ENCODE results near the gene CDC42EP4. TPM values are rescaled to one million over a fixed set of nuclear protein-coding genes. Genes with fewer than 3 reads are reported as not detected.

CDC42EP4 gene
- total RNA-seq, 2 donors from 2014 or later = 1.1 to 1.8 TPM

DNA sequence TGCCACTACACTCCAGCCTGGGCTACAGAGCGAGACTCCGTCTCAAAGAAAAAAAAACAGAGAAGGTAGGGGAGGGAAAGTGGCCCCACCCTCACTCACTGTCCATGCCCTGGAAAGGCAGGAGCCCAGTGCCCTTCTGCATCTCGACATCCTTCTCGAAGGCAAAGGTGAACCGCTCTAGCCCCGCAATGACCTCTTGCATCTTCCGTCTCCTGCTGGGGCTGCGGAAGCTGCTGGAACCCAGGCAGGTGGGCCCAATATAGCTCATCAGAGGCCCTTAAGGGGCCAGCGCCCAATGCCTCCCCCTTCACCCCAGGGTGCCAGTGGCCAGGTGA is 50.2 kb downstream of the CDC42EP4 start, which contains the start of gene CPSF4L:
TSS of gene CPSF4L (minus strand) at position 264 of the 335 bp plus-strand sequence. CDS start at position 202, 62 bp downstream.
- H3K9me3 Mint-ChIP-seq = no peaks in the 10 kb centered on the region
- no peak for ATAC-seq
- no peak for DNase-seq (ENCODE audit: low spot score in 2 of 2)
- no peaks in the 10 kb centered on the region for H3K36me3 Mint-ChIP-seq
- no peak within 1 kb of the TSS for H3K27ac Mint-ChIP-seq

- no peaks in the 10 kb centered on the region for H3K36me3 Mint-ChIP-seq
- no peaks in the 10 kb centered on the region for H3K9me3 Mint-ChIP-seq
- H3K27ac Mint-ChIP-seq = no peak overlapping the region
- DNase-seq (ENCODE audit: low spot score in 2 of 2) (no peak), ATAC-seq (no peak)
These were observed 54.3 kb downstream of the CDC42EP4 start for GRCh38 chr17:73257516-73257915.

DNA sequence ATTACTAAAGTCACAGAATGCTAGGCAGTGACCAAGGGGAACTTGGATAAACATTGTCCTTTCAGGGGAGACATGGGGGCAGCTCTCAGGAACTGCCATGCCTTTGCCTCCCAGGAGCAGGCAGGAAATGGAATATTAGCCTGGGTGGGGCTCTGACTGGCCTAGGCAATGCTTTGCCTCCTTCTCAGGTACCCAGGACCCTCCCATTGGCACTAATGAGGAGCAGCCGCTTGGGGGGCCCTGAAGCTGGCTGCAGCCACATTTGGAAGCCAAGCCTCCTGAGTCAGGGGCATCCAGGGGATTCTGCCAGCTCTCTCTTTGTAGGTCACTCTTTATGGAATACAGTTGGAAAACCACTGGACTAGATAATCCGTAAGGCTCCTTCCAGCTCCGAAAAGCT is 55.6 kb downstream of the CDC42EP4 start:
- Mint-ChIP-seq H3K27ac (no peak overlapping the region), H3K9me3 (no peaks in the 10 kb centered on the region), H3K36me3 (no peaks in the 10 kb centered on the region)
- DNase-seq (ENCODE audit: low spot score in 2 of 2) (no peak), ATAC-seq (no peak)

- no peaks in the 10 kb centered on the region for H3K36me3 Mint-ChIP-seq
- no peak overlapping the region for H3K27ac Mint-ChIP-seq
- ATAC-seq = peak; percentile 87 to 92
- peak in 1 of 2 donors; percentile 70 for DNase-seq (ENCODE audit: low spot score in 2 of 2)
- no peaks in the 10 kb centered on the region for H3K9me3 Mint-ChIP-seq
These were observed 56.1 kb downstream of the CDC42EP4 start for GRCh38 chr17:73255671-73256181.

- Mint-ChIP-seq H3K36me3 (no peaks in the 10 kb centered on the region), H3K27ac (no peak overlapping the region), H3K9me3 (no peaks in the 10 kb centered on the region)
- DNase-seq (ENCODE audit: low spot score in 2 of 2) (no peak), ATAC-seq (no peak)
These were observed 59.9 kb downstream of the CDC42EP4 start for GRCh38 chr17:73251871-73252270.

DNA sequence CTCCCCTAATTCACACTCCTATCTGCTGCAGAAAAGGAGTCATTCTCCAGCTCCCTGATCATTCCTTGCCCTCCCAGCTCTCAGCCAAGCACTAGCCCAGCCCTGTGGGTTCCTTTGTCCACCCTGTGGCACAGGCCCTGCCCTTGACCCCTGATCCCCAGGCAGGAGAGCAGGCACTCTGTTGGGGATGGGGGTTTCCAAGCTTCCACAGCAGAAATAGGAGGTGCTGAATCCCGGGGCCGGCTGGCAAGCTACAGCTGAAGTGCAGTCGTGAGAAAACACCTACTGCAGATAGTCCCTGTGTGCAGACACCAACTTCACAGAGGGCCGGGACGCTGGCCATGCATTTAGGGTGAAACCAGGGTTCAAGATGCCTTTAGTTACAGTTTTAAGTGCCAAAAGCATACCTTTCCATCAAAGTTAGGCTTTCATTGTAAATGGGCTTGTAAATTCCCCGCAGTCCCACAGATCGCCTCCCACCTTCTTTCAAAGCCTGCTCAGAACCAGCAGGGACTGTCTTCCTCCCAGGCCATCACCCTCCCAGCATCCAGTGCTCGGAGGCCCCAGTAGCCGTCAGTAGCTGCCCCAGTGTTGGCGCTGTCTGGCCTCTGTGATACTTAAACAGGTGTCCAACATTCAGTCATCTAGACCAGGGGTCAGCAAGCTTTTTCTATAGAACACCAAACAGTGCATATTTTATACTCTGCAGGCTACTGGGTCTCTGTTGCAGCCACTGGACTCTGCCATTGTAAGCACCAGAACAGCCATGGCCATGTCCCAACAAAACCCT is 60.8 kb downstream of the CDC42EP4 start:
- Mint-ChIP-seq H3K27ac (no peak overlapping the region), H3K9me3 (no peaks in the 10 kb centered on the region), H3K36me3 (no peaks in the 10 kb centered on the region)
- DNase-seq (ENCODE audit: low spot score in 2 of 2) (no peak), ATAC-seq (no peak)

- Mint-ChIP-seq H3K9me3 (no peaks in the 10 kb centered on the region), H3K36me3 (no peaks in the 10 kb centered on the region), H3K27ac (no peak overlapping the region)
- no peak for DNase-seq (ENCODE audit: low spot score in 2 of 2)
- no peak for ATAC-seq
These were observed 62.1 kb downstream of the CDC42EP4 start for GRCh38 chr17:73249700-73250099.

DNA sequence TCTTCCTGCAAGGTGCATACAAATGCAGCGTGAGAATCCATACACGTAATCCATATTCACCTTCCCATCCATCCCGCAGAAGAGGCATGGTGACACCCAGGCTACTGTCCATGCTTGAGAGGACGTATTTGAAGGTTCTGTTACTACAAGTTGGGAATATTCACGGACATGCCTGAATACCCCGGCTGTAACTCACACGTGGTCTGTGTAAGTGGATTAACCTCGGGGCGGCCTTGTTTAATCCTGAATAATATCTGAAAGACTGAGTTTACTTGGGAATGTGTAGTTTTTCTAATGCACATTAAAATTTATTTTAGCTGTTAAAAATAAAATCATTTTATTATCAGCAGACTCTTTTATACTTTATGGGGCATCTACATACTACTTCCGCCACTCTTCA is 63.3 kb downstream of the CDC42EP4 start:
- H3K9me3 Mint-ChIP-seq = no peaks in the 10 kb centered on the region

DNA sequence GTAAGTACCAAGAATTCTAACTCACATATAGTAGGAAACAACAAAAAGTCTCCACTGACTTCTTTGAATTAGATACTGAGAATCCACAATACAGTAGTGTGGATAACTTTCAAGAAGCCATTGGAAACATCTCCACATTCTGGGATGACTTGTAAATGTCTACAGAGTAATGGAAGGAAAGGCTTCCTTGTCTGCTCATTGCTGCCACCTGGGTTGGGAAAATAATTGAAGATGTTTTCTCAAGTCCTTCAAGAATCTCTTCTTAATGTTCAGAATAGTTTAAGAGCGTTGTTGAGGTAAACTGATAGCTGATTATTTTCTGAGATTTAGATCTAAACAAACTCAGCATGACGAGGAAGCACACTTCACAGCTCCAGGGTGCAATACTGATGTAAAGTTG is 64.1 kb downstream of the CDC42EP4 start:
- no peak for ATAC-seq
- peak overlapping the region in 1 of 2 donors; percentile 50 for H3K27ac Mint-ChIP-seq

More for the DNA sequence above, 63.3 kb downstream of the CDC42EP4 start:
- ATAC-seq (no peak), DNase-seq (ENCODE audit: low spot score in 2 of 2) (no peak)
- Mint-ChIP-seq H3K36me3 (no peaks in the 10 kb centered on the region), H3K27ac (no peak overlapping the region)

GRCh38 chr17:73240561-73240960 is 71.2 kb downstream of the CDC42EP4 start:
- DNase-seq (ENCODE audit: low spot score in 2 of 2) (no peak), ATAC-seq (no peak)
- H3K36me3 Mint-ChIP-seq = peaks cover 2% of the 10 kb centered on the region in 2 donors
- H3K9me3 Mint-ChIP-seq = no peaks in the 10 kb centered on the region
- no peak overlapping the region for H3K27ac Mint-ChIP-seq

More for the DNA sequence above, 64.1 kb downstream of the CDC42EP4 start:
- H3K36me3 Mint-ChIP-seq = no peaks in the 10 kb centered on the region
- no peak for DNase-seq (ENCODE audit: low spot score in 2 of 2)
- no peaks in the 10 kb centered on the region for H3K9me3 Mint-ChIP-seq

DNA sequence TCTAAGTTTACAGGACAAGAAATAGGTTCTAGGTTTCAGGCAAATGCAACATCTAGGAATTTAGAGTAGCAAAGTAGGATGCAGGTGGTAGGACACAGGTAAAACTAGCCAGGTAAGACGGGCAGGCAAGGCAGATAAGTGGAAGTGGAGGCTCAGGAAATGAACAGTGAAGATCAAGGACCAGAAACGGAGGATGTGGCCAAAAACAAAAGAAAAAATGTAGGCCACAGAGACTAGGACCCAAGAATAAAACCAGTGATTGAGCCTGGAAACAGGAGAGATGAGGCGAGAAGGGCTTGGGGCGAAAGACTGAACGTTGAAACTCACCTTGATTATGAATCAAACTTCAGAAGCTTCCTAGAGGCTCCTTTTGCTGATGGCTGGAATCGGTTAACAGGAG is 74.1 kb downstream of the CDC42EP4 start:
- DNase-seq (ENCODE audit: low spot score in 2 of 2) = no peak
- peak overlapping the region; percentile 78 to 83 for H3K27ac Mint-ChIP-seq
- H3K9me3 Mint-ChIP-seq = no peaks in the 10 kb centered on the region
- no peak for ATAC-seq
- H3K36me3 Mint-ChIP-seq = peaks cover 6 to 12% of the 10 kb centered on the region in 2 donors

DNA sequence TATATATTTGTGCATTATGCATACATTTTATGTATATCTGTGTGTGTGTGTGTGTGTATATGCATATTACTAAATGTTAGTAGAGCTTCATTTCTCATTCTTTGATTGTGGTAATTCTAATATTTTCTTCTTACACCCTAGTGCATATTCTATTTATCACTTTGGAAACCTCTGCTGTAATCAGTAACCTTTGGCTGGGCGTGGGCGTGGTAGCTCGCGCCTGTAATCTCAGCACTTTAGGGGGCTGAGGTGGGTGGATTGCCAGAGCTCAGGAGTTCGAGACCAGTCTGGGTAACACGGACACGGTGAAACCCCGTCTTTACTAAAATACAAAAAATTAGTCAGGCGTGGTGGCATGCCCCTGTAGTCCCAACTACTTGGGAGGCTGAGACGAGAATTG is 77.1 kb downstream of the CDC42EP4 start:
- H3K36me3 Mint-ChIP-seq = peaks cover 14 to 17% of the 10 kb centered on the region in 2 donors
- DNase-seq (ENCODE audit: low spot score in 2 of 2) = no peak
- no peaks in the 10 kb centered on the region for H3K9me3 Mint-ChIP-seq
- H3K27ac Mint-ChIP-seq = no peak overlapping the region
- ATAC-seq = no peak

Other genes starting within 250 kb of the CDC42EP4 start
- 10 to 100 TPM; 14.8 to 17.7 TPM for gene SLC39A11, start 219.3 kb downstream of the CDC42EP4 start, total RNA-seq
- under 1 TPM; 0.12 to 0.87 TPM for gene SSTR2, start 147.0 kb downstream of the CDC42EP4 start, total RNA-seq
- 10 to 100 TPM; 26.8 to 40.5 TPM for gene COG1, start 118.9 kb downstream of the CDC42EP4 start, total RNA-seq
- not detected for gene CPSF4L, start 50.1 kb downstream of the CDC42EP4 start, total RNA-seq